GM20000 (cell line): ENCODE data around the gene SEC61A2.

ENCODE experiments used
- DNase-seq: peaks from one replicate; pipeline ENCODE4 v3.0.0; 2012; ENCODE audit warnings: low spot score
- CTCF ChIP-seq: IDR thresholded peaks from 2 replicates; pipeline ENCODE4 v1.5.1; 2012; ENCODE audit warnings: mild to moderate bottlenecking, control low read depth; ENCODE audit errors: extremely low read depth, missing control alignments

SEC61A2 gene

GRCh38 chr10:12135631-12136030 lies 6.2 kb downstream of the SEC61A2 start:
- no peak for DNase-seq
- no peak for TF ChIP-seq CTCF

- no peak for DNase-seq
These were observed 10.6 kb downstream of the SEC61A2 start for GRCh38 chr10:12140038-12140437.

GRCh38 chr10:12144538-12144937 lies 15.1 kb downstream of the SEC61A2 start:
- TF ChIP-seq CTCF = no peak
- DNase-seq = no peak

More at GRCh38 chr10:12140038-12140437, 10.6 kb downstream of the SEC61A2 start:
- no peak for TF ChIP-seq CTCF

- TF ChIP-seq CTCF = no peak
- DNase-seq = no peak
These were observed 20.7 kb downstream of the SEC61A2 start for GRCh38 chr10:12150163-12150562.

- TF ChIP-seq CTCF = no peak
- no peak for DNase-seq
These were observed 25.0 kb downstream of the SEC61A2 start for GRCh38 chr10:12154516-12154915.

GRCh38 chr10:12156367-12157123 lies 27.1 kb downstream of the SEC61A2 start:
- TF ChIP-seq CTCF = no peak
- DNase-seq = no peak

GRCh38 chr10:12158111-12158510 lies 28.6 kb downstream of the SEC61A2 start:
- no peak for TF ChIP-seq CTCF
- no peak for DNase-seq
